Measurements from ENCODE around the gene FAM120C.

FAM120C gene

GRCh38 chrX:54166915-54167314, 16.1 kb downstream of the FAM120C start:
- DNase-seq: no peak

- no peak for DNase-seq
Observed at GRCh38 chrX:54157561-54157960, 25.5 kb downstream of the FAM120C start.

GRCh38 chrX:54134269-54134668, 48.8 kb downstream of the FAM120C start:
- no peak for DNase-seq

- no peak for DNase-seq
Observed at GRCh38 chrX:54116391-54116790, 66.7 kb downstream of the FAM120C start.

- DNase-seq: no peak
Observed at GRCh38 chrX:54093571-54093970, 89.5 kb downstream of the FAM120C start.

- no peak for DNase-seq
Observed at GRCh38 chrX:54093159-54093558, 89.9 kb downstream of the FAM120C start.

GRCh38 chrX:54090880-54091279, 92.2 kb downstream of the FAM120C start:
- DNase-seq: no peak

- DNase-seq: no peak
Observed at GRCh38 chrX:54089191-54089590, 93.9 kb downstream of the FAM120C start.

GRCh38 chrX:54087661-54088060, 95.4 kb downstream of the FAM120C start:
- no peak for DNase-seq

- DNase-seq: no peak
Observed at GRCh38 chrX:54085666-54086065, 97.4 kb downstream of the FAM120C start.

- no peak for DNase-seq
Observed at GRCh38 chrX:54076903-54077302, 106.2 kb downstream of the FAM120C start.

GRCh38 chrX:54074826-54075225, 108.2 kb downstream of the FAM120C start:
- DNase-seq: no peak

GRCh38 chrX:54067766-54068165, 115.3 kb downstream of the FAM120C start:
- DNase-seq: no peak

GRCh38 chrX:54066841-54067240, 116.2 kb downstream of the FAM120C start:
- no peak for DNase-seq

- DNase-seq: no peak
Observed at GRCh38 chrX:54064564-54064963, 118.5 kb downstream of the FAM120C start.

- no peak for DNase-seq
Observed at GRCh38 chrX:54063361-54063760, 119.7 kb downstream of the FAM120C start.

- no peak for DNase-seq
Observed at GRCh38 chrX:54049801-54050200, 133.3 kb downstream of the FAM120C start.

GRCh38 chrX:54048412-54048811, 134.6 kb downstream of the FAM120C start:
- DNase-seq: no peak

- DNase-seq: no peak
Observed at GRCh38 chrX:54045563-54046228, 137.4 kb downstream of the FAM120C start.

GRCh38 chrX:54044877-54045338, 138.1 kb downstream of the FAM120C start:
- no peak for DNase-seq

GRCh38 chrX:54044126-54044876, 138.8 kb downstream of the FAM120C start, which contains the start of gene PHF8:
Gene PHF8, minus strand, starts transcription at chrX:54044473. Its CDS starts 1,745 bp downstream, at chrX:54042728.
- DNase-seq: peak; percentile 93

GRCh38 chrX:54043541-54044125, 139.4 kb downstream of the FAM120C start:
- peak; percentile 19 for DNase-seq

GRCh38 chrX:54043056-54043455, 140.0 kb downstream of the FAM120C start:
- no peak for DNase-seq

- peak; percentile 37 for DNase-seq
Observed at GRCh38 chrX:54042609-54043021, 140.4 kb downstream of the FAM120C start.
